ENCODE results near the gene RNF43. TPM values are rescaled to one million over a fixed set of nuclear protein-coding genes. Genes with fewer than 3 reads are reported as not detected.
A peak's percentile ranks its signal among the peaks of the same experiment; 100 is the strongest.

Gene RNF43
- total RNA-seq, 1 experiment from 2014 or later, result 2.9 TPM

- intact Hi-C loops (cut with micrococcal nuclease; ENCODE audit: unreplicated experiment), result no loop called here
- Mint-ChIP-seq H3K4me3 (ENCODE audit: low read depth, unreplicated experiment) (no peak overlapping the region), H3K27ac (ENCODE audit: unreplicated experiment) (no peak overlapping the region), H3K27me3 (ENCODE audit: unreplicated experiment) (no peaks in the 10 kb centered on the region), H3K36me3 (ENCODE audit: insufficient read depth, unreplicated experiment) (peaks cover 5% of the 10 kb centered on the region), H3K4me1 (ENCODE audit: low read depth, unreplicated experiment) (peaks cover 64% of the 10 kb centered on the region), H3K9me3 (ENCODE audit: low read depth, unreplicated experiment) (no peaks in the 10 kb centered on the region)
- BruUV-seq (replicated peaks), result no TSS peak
- CTCF ChIA-PET, result interaction anchor here (1.2 kb wide), 1 partner anchor 32 kb away, joined by 3 read pairs; no protein-coding TSS in a partner anchor
- no peak for TF ChIP-seq CTCF (IDR thresholded peaks at IDR 0.05; ENCODE audit: unreplicated experiment)
- DNase-seq, result peak; percentile 28
These were observed 36.0 kb downstream of the RNF43 start for GRCh38 chr17:58381124-58382035.

- peaks cover 67% of the 10 kb centered on the region for H3K4me1 Mint-ChIP-seq (ENCODE audit: low read depth, unreplicated experiment)
- intact Hi-C loops (cut with micrococcal nuclease; ENCODE audit: unreplicated experiment), result no loop called here
- BruUV-seq (replicated peaks), result no TSS peak
These were observed 36.9 kb downstream of the RNF43 start for GRCh38 chr17:58380207-58381123.

GRCh38 chr17:58379511-58379824 is 37.9 kb downstream of the RNF43 start:
- no peak for TF ChIP-seq CTCF (IDR thresholded peaks at IDR 0.05; ENCODE audit: unreplicated experiment)
- Mint-ChIP-seq H3K9me3 (ENCODE audit: low read depth, unreplicated experiment) (no peaks in the 10 kb centered on the region), H3K27me3 (ENCODE audit: unreplicated experiment) (no peaks in the 10 kb centered on the region), H3K4me3 (ENCODE audit: low read depth, unreplicated experiment) (no peak overlapping the region), H3K27ac (ENCODE audit: unreplicated experiment) (no peak overlapping the region), H3K36me3 (ENCODE audit: insufficient read depth, unreplicated experiment) (peaks cover 5% of the 10 kb centered on the region), H3K4me1 (ENCODE audit: low read depth, unreplicated experiment) (peaks cover 64% of the 10 kb centered on the region)
- intact Hi-C loops (cut with micrococcal nuclease; ENCODE audit: unreplicated experiment), result no loop called here
- CTCF ChIA-PET, result interaction anchor here (1.3 kb wide), 1 partner anchor 10 kb away, joined by 3 read pairs; no protein-coding TSS in a partner anchor
- no TSS peak for BruUV-seq (replicated peaks)
- no peak for DNase-seq

More at GRCh38 chr17:58380207-58381123, 36.9 kb downstream of the RNF43 start:
- DNase-seq, result no peak
- H3K27ac Mint-ChIP-seq (ENCODE audit: unreplicated experiment), result no peak overlapping the region
- CTCF ChIA-PET, result interaction anchor here (1.2 to 1.3 kb wide), 2 partner anchors 9 to 33 kb away, joined by 3 read pairs; no protein-coding TSS in a partner anchor
- no peak for TF ChIP-seq CTCF (IDR thresholded peaks at IDR 0.05; ENCODE audit: unreplicated experiment)
- peaks cover 5% of the 10 kb centered on the region for H3K36me3 Mint-ChIP-seq (ENCODE audit: insufficient read depth, unreplicated experiment)
- no peaks in the 10 kb centered on the region for H3K9me3 Mint-ChIP-seq (ENCODE audit: low read depth, unreplicated experiment)
- no peaks in the 10 kb centered on the region for H3K27me3 Mint-ChIP-seq (ENCODE audit: unreplicated experiment)
- no peak overlapping the region for H3K4me3 Mint-ChIP-seq (ENCODE audit: low read depth, unreplicated experiment)

GRCh38 chr17:58378733-58379510 is 38.4 kb downstream of the RNF43 start:
- no peak overlapping the region for H3K27ac Mint-ChIP-seq (ENCODE audit: unreplicated experiment)
- intact Hi-C loops (cut with micrococcal nuclease; ENCODE audit: unreplicated experiment), result no loop called here

More at GRCh38 chr17:58378733-58379510, 38.4 kb downstream of the RNF43 start:
- CTCF ChIA-PET, result interaction anchor here (1.3 kb wide), 1 partner anchor 11 kb away, joined by 3 read pairs; no protein-coding TSS in a partner anchor
- DNase-seq, result no peak
- Mint-ChIP-seq H3K4me1 (ENCODE audit: low read depth, unreplicated experiment) (peaks cover 58% of the 10 kb centered on the region), H3K4me3 (ENCODE audit: low read depth, unreplicated experiment) (no peak overlapping the region), H3K9me3 (ENCODE audit: low read depth, unreplicated experiment) (no peaks in the 10 kb centered on the region), H3K27me3 (ENCODE audit: unreplicated experiment) (no peaks in the 10 kb centered on the region), H3K36me3 (ENCODE audit: insufficient read depth, unreplicated experiment) (peaks cover 5% of the 10 kb centered on the region)
- no TSS peak for BruUV-seq (replicated peaks)
- TF ChIP-seq CTCF (IDR thresholded peaks at IDR 0.05; ENCODE audit: unreplicated experiment), result no peak

Measured in Calu3 (cell line).